ENCODE measurements around the gene ANO9.
A peak's percentile ranks its signal among the peaks of the same experiment; 100 is the strongest.

Gene ANO9

DNA sequence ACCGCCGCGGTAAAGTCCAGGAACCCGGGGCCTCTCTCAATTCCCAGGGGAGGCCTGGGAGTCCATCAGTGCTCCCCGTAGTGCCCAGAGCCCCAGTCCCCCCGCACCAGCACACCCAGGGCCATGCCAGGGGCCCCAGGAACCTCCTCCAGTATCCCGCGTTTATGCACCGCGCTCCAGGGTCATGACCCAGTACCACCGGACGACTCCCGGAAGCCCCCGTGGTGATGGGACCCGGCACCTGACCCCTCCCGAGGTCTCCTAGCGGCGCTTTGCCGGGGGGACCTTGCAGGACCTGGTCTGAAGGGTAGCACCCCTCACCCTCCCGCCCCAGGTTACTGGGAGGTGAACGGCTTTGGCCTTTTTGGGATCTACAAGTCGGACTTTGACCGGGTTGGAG is 61.3 kb downstream of the ANO9 start:
- DNase-seq = no peak
- in situ Hi-C loops (cut with HindIII; ENCODE audit: low pct_ligation_motif_present, low pct_unique_long_range_greater_than_20kb, low sequenced_read_pairs) = no loop called here

DNA sequence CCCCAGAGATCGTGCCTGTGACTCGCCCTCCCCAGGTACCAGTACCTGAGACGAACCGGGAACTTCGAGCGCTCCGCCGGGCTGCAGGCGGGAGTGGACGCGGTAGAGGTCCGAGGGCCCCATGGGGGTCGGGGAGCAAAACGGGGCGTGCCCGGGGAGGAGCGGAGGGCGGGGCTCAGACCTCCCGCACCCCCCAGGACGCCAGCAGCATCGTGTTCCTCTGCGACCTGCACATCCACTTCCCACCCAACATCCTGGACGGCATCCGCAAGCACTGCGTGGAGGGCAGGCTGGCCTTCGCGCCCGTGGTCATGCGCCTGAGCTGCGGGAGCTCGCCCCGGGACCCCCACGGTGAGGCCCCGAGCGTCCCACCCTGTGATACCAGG is 61.7 kb downstream of the ANO9 start:
- in situ Hi-C loops (cut with HindIII; ENCODE audit: low pct_ligation_motif_present, low pct_unique_long_range_greater_than_20kb, low sequenced_read_pairs) = no loop called here
- DNase-seq = no peak

DNA sequence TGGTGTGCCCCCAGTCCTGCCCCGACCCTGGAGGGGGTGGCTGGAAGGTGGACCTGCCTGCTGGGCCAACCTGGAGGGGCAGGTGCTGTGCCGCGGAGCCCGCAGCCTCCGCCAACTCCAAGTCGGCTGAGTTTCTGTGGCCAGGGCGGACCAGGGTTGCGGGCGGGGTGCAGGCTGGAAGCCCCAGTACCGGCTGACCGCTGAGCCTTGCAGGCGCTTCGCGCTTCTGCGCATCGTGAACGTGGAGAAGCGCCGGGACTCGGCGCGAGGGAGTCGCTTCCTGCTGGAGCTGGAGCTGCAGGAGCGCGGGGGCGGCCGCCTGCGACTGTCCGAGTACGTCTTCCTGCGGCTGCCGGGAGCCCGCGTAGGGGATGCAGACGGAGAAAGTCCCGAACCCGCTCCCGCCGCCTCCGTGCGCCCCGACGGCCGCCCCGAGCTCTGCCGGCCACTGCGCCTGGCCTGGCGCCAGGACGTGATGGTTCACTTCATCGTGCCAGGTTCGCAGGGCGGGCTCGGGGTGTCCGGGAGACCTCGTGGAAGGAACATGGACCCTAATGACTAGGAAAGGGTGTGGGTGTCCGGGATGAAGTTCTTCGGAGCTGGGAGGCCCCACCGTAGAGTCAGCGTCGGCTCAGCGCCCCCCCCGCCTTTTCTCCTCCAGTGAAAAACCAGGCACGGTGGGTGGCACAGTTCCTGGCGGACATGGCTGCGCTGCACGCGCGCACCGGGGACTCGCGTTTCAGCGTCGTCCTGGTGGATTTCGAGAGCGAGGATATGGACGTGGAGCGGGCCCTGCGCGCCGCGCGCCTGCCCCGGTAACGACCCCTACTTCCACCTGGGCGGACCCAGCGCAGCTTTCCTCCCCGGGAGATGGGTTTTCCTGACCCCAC is 62.4 kb downstream of the ANO9 start:
- DNase-seq = no peak
- in situ Hi-C loops (cut with HindIII; ENCODE audit: low pct_ligation_motif_present, low pct_unique_long_range_greater_than_20kb, low sequenced_read_pairs) = no loop called here

DNA sequence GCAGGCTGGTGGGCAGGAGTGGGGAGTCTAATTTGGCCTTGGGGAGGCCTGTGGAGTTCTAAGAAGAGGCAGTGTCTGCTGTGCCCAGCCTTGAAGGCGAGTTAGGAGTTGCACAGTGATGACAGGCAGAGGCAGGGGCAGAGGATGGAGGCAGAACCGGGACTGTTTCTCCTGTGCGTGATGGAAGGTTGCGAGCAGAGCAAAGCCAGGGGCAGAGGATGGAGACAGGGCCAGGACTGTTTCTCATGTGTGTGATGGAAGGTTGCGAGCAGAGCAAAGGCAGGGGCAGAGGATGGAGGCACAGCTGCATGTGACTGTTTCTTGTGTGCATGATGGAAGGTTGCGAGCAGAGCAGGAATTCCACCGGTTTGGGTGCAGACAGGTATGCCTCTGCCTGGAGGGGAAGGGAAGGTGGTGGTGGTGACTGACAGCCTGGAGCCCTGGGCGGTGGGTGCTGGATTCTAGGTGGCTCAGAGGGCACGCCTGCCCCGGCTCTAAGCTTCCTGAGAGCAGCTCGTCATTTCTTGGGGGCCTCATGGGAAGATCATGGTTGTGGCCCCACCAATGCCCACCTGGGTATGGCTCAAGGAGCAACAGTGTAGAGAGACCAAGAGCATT is 63.8 kb downstream of the ANO9 start:
- no peak for DNase-seq
- in situ Hi-C loops (cut with HindIII; ENCODE audit: low pct_ligation_motif_present, low pct_unique_long_range_greater_than_20kb, low sequenced_read_pairs) = no loop called here

DNA sequence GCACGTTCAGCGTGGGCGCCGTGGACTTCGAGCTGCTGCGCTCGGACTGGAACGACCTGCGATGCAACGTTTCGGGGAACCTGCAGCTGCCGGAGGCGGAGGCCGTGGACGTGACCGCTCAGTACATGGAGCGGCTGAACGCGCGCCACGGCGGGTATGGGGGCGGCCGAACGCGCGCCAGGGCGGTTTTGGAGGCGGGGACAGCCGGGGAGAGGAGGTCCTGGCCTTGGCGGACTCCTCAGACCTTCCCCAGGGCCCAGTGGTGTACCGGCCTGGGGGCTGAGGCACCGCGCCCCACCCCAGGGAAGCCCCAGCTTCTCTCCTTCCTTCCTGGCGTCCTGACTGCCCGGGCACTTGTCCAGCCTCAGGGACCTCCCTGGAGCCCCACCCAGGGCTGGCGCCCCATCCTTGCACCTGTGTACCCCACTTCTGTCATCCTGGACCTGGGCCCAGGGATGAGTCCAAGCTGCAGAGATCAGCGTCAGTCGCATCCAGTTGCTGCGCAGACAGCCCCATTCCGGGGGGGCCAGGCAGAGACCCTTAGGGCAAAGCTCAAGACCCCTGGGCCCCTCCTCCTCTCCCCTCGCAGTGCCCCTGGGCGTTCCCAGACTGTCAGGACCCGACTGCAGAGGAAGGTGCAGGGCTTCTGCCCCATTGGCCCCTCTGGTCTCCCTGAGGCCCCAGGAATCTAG is 64.5 kb downstream of the ANO9 start:
- no peak for DNase-seq
- in situ Hi-C loops (cut with HindIII; ENCODE audit: low pct_ligation_motif_present, low pct_unique_long_range_greater_than_20kb, low sequenced_read_pairs) = no loop called here

DNA sequence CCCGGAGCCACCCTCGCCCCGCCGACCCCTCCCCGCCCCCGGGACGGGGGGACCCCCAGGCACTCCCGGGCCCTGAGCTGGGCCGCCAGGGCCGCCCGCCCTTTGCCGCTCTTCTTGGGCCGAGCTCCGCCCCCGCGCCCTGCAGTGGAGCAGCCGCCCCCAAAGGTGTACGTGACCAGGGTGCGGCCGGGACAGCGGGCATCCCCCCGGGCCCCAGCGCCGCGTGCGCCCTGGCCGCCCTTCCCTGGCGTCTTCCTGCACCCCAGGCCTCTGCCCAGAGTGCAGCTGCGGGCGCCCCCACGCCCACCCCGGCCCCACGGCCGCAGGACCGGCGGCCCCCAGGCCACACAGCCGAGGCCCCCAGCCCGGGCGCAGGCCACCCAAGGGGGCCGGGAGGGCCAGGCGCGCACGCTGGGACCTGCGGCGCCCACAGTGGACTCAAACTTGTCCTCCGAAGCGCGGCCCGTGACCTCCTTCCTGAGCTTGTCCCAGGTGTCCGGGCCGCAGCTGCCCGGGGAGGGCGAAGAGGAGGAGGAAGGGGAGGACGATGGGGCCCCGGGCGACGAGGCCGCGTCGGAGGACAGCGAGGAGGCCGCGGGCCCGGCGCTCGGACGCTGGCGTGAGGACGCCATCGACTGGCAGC is 65.2 kb downstream of the ANO9 start:
- in situ Hi-C loops (cut with HindIII; ENCODE audit: low pct_ligation_motif_present, low pct_unique_long_range_greater_than_20kb, low sequenced_read_pairs) = no loop called here

DNA sequence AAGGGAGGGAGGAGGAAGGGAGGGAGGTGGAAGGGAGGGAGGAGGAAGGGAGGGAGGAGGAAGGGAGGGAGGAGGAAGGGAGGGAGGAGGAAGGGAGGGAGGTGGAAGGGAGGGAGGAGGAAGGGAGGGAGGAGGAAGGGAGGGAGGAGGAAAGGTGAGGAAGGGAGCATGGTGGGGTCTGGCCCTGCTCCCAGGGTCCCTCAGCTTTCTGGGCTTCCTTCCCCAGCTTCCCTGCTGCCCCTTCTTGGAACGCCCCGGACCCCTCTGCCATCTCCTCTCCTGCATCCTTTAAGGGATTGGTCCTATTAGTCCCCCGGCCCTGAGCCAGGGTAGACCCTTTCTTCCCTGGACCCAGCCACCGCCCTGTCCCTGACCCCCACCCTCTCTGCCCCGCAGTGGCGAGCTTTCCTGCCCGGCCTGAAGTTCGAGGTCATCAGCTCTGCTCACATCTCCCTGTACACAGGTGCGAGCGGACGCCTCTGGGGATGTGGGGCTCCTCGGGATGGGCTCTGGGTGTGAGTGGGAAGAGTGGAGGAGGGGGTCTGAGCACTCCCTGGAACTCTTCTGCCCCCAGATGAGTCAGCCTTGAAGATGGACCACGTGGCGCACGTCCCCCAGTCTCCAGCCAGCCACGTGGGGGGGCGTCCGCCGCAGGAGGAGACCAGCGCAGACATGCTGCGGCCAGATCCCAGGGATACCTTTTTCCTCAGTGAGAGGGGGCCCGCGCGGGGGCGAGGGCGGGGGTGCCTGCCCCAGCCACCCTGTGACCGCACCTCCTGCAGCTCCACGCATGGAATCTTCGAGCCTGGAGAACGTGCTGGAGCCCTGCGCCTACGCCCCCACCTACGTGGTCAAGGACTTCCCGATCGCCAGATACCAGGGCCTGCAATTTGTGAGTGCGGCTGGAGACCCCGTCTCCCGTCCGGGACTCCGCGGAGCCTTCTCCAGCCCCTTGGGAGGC is 66.5 kb downstream of the ANO9 start:
- in situ Hi-C loops (cut with HindIII; ENCODE audit: low pct_ligation_motif_present, low pct_unique_long_range_greater_than_20kb, low sequenced_read_pairs) = no loop called here
- DNase-seq = no peak

More for the DNA sequence above, 65.2 kb downstream of the ANO9 start:
- no peak for DNase-seq

DNA sequence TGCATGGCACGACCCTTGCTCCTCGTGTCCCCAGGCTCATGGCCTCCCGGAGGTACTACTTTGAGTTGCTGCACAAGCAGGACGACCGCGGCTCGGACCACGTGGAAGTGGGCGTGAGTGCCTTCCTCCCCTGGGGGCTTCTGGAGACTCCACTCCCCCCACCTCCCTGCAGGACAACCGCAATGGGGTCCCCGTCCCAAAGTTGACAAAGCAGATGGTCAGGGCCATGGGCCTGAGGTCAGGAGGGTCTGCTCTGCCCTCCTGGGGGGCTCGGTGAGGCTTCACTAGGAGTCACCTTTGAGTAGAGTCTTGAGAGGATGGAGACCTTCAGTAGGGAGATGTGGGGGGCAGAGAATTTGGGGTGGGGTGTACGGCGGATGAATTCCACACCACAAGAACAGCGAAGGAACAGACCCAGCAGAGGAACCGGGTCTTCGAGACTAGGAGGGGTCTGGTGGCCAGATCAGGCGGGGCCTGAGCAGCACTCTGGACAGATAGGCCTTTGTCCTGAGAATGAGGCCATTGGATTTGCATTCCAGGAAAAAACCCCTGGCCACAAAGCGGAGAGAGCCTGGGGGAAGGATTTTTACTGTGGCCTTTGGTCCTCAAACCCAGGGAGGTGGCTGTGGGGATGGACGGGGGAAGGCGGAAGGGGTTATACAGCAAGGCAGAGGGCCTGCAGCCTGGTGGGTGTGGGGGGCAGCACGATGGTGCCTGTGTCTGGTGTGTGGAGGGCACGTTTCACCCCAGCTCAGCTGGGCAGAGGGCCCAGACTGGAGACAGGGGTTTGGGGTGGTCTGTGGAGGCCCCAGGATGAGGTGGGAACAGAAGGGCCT is 67.9 kb downstream of the ANO9 start:
- in situ Hi-C loops (cut with HindIII; ENCODE audit: low pct_ligation_motif_present, low pct_unique_long_range_greater_than_20kb, low sequenced_read_pairs) = no loop called here
- DNase-seq = no peak

DNA sequence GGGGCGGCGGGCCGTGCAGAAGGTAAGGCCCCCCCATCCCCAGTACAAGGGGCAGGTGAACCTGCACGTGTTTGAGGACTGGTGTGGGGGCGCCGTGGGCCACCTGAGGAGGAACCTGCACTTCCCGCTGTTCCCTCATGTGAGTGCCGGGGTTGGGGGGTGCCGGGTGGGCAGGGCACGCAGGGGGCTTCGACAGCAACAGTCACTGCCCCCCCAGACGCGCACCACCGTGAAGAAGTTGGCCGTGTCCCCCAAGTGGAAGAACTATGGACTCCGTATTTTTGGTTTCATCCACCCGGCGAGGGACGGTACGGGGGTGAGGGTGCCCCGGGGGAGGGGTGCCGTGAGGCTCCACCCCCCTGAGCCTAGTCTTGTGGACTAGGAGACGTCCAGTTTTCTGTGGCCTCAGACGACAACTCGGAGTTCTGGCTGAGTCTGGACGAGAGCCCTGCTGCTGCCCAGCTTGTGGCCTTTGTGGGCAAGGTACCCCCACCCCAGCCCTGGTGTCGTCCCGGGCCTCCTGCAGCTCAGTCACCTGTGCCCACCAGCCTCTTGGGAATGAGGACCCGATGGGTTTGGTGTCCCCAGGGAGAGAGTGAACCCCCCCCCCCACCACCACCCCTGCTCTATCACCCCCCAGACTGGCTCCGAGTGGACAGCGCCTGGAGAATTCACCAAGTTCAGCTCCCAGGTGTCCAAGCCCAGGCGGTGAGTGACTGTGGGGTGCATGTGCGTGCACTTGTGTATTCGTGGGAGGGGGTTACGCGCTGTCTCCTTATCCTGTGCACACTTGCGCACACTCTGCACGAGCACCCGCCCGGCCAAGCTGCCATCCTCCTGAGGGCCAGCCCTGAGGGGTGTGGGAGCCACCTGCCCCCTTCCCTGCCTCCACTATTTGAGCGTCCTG is 68.7 kb downstream of the ANO9 start:
- no peak for DNase-seq
- in situ Hi-C loops (cut with HindIII; ENCODE audit: low pct_ligation_motif_present, low pct_unique_long_range_greater_than_20kb, low sequenced_read_pairs) = no loop called here

DNA sequence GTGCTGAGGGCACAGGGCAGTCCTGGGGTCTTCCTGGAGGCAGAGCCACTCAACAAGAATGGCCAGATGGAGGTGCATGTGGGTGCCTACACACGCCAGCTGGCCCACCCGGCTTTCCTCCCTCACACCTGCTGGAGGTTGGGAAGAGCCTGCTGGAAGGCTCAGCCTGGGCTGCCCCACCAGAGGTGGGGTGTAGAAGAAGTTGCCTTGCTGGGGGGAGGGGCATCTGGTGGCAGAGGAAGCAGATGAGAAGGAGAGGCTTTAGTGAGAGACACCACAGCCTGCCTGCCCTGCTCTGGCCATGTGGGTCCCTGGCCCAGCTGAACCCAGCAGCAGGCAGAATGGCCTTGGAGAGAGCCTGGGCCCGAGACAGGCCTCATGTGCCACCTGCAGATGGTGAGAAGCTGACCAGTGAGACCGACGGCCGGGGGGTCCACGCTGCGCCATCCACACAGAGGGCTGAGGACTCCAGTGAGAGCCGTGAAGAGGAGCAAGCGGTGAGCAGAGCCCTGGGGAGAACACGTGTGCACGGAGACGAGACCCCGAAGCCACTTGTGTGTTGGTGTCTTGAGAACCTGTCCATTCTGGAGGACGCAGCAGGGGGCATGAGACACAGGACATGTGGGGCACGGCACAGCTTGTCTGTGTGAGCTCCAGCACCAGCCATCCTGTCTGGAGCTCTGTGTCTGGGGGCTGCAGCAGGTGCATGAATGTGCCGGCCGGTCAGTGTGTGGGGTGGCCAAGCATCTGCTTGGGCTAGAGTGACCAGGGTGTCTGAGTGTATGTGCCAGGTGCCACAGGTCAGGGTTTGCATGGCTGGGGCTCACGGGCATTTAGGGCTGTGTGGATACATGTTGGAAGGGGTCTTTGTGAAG is 69.9 kb downstream of the ANO9 start:
- DNase-seq = no peak
- in situ Hi-C loops (cut with HindIII; ENCODE audit: low pct_ligation_motif_present, low pct_unique_long_range_greater_than_20kb, low sequenced_read_pairs) = no loop called here

DNA sequence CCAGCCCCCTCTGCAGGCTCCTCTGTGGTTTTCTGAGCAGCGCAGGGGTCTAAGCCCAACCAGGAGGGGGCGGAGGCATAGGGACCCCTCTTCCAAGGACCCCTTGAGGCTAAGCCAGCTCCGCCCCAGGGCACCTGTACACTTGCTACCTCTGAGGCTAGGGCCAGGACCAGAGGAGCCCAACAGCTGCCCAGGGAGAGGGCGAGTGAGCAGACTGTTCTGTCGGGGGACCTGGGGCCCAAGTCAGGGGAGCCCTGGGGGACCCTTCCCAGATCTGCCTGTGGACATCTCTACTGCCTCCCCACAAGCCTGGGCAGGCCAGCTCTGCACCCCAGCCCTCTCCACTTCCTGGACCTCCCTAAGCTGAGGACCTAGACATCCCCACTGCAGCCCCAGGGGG is 70.8 kb downstream of the ANO9 start:
- in situ Hi-C loops (cut with HindIII; ENCODE audit: low pct_ligation_motif_present, low pct_unique_long_range_greater_than_20kb, low sequenced_read_pairs) = no loop called here
- DNase-seq = no peak

DNA sequence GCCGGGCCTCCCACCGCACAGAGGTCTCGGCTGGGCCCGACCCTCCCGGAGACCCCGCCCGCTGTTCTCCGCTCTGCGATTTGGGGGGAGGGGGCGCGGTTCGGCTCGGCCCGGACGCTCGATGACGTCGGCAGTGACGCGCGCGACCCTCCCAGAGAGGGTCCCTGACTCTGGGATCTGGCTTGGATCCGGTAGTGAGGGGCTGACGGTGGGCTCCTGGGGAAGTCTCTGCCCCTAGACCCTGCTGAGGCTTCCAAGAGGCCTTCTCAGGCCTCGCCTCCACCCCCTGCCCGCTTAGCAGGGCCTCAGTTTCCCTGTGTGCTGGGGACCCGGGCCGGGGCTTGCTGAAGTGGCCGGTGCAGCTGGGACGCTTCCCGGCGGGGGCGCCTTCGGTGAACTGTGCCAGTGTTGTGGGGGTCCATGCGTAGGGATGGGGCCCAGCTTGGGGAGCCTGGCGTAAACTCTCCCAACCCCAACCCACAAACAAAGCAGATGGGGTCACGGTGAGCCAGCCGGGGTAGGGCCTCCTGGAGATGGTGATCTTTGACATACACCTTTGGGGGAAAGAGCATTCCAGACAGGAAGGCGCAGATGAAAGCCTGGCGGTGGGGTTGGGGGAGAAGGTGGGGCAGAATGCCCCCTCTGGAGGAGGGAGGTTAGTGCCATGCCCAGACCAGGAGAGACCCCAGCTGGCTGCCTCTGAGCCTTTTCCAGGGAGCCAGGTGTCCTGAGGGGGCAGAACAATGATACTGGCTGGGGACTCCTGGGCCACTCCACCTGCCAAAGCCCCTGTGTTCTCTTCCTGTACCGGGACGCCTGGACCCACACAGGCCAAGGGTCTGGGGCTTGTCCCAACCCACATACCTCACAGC is 71.5 kb downstream of the ANO9 start:
- in situ Hi-C loops (cut with HindIII; ENCODE audit: low pct_ligation_motif_present, low pct_unique_long_range_greater_than_20kb, low sequenced_read_pairs) = no loop called here

DNA sequence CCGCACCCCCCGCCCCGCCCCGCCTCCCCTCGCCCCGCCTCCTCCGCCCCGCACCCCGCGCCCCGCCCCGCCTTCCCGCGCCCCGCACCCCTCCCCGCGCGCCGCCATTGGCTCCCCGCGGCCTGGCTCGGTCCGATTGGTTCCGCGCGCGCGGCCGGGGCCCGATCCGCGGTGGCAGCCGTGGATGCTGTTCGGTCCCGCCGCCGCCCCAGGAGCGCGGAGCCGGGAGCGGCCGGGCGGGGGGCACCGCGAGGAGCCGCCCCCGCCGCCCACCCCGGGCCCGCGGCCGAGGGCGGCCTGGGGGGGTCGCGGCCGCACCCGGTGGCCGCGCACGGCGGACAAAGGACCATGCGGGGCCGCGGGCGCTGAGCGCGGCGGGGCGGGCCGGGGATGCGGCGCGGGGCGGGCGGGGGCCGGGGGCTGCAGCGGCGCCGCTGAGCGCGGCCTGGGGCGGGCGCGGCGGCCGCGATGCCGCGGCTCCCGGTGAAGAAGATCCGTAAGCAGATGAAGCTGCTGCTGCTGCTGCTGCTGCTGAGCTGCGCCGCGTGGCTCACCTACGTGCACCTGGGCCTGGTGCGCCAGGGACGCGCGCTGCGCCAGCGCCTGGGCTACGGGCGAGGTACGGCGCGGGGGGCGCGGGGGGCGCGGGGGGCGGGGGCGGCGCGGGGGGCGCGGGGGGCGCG is 72.3 kb downstream of the ANO9 start, which contains the start of gene B4GALNT4:
Gene B4GALNT4, plus strand, starts transcription at position 164 of the 683 bp plus-strand sequence. Its CDS starts 305 bp downstream, at position 469.
- in situ Hi-C loops (cut with HindIII; ENCODE audit: low pct_ligation_motif_present, low pct_unique_long_range_greater_than_20kb, low sequenced_read_pairs) = no loop called here
- peak; percentile 19 for DNase-seq

More for the DNA sequence above, 71.5 kb downstream of the ANO9 start:
- no peak for DNase-seq
